Putamen (tissue), 1 donor: Measurements from ENCODE around the gene RPLP1.

Experiments
- DNase-seq: peaks from one replicate; pipeline ENCODE4 v3.0.0-alpha.2; 2016; ENCODE audit warnings: low spot score

Gene RPLP1

GRCh38 chr15:69498282-69498681, 45.7 kb downstream of the RPLP1 start:
- DNase-seq = no peak

GRCh38 chr15:69498987-69499386, 46.4 kb downstream of the RPLP1 start:
- no peak for DNase-seq

GRCh38 chr15:69499521-69500211, 47.0 kb downstream of the RPLP1 start:
- no peak for DNase-seq

- no peak for DNase-seq
Observed at GRCh38 chr15:69500339-69500738, 47.7 kb downstream of the RPLP1 start.

- DNase-seq = no peak
Observed at GRCh38 chr15:69501456-69501855, 48.8 kb downstream of the RPLP1 start.

GRCh38 chr15:69502470-69503045, 49.9 kb downstream of the RPLP1 start:
- DNase-seq = no peak

GRCh38 chr15:69504352-69505040, 51.9 kb downstream of the RPLP1 start:
- peak; percentile 33 for DNase-seq
